Cardiac septum (tissue), 1 donor: Measurements from ENCODE around the gene DPEP1. TPM values are rescaled to one million over a fixed set of nuclear protein-coding genes. Genes with fewer than 3 reads are reported as not detected.
"Not testable (repeated sequence)": the region's sequence is repeated elsewhere in the genome, so short reads cannot be mapped to it uniquely, and the experiment has no call there.

Experiments
- DNase-seq: peaks from one replicate; pipeline ENCODE4 v3.0.0-alpha.2; 2020; ENCODE audit warnings: low spot score
- intact Hi-C: fragments of 100-400 bp; cut with DNase I; formaldehyde crosslinking; loops from one replicate; pipeline ENCODE4 v1.14.0; 2022
- long read RNA-seq: library from polyadenylated mRNA; unstranded; transcript quantifications from one replicate; pipeline ENCODE4 v2.0.0, GENCODE V29; 2021
- total RNA-seq: library from RNA; stranded (reverse); fragmentation: NEBNext Ultra II Directional; extraction: Animal tissue kit (Norgen Biotek cat#: 25700); gene quantifications from one replicate; pipeline ENCODE4 v1.2.1, GENCODE V29; 2021
- donor health status: DM: no; HTN: no; CAD: no.

DPEP1 gene
- total RNA-seq = not detected
- long read RNA-seq = 0 reads

GRCh38 chr16:89613231-89613953 lies at the start of gene DPEP1:
Gene DPEP1 (plus strand): TSS chr16:89613642. CDS start chr16:89630411, 16,769 bp downstream.
- intact Hi-C loops = no loop called here
- no peak for DNase-seq

GRCh38 chr16:89564476-89565255 lies 48.8 kb upstream of the DPEP1 start:
- intact Hi-C loops = no loop called here

GRCh38 chr16:89565256-89565505 lies 48.3 kb upstream of the DPEP1 start:
- no peak for DNase-seq
- intact Hi-C loops = no loop called here

More at GRCh38 chr16:89564476-89565255, 48.8 kb upstream of the DPEP1 start:
- no peak for DNase-seq

- no peak for DNase-seq
Observed at GRCh38 chr16:89565506-89566372, 47.7 kb upstream of the DPEP1 start.

GRCh38 chr16:89567656-89568594 lies 45.5 kb upstream of the DPEP1 start:
- intact Hi-C loops = no loop called here
- no peak for DNase-seq

More at GRCh38 chr16:89565506-89566372, 47.7 kb upstream of the DPEP1 start:
- intact Hi-C loops = no loop called here

- intact Hi-C loops = no loop called here
- no peak for DNase-seq
Observed at GRCh38 chr16:89569506-89570341, 43.7 kb upstream of the DPEP1 start.

- intact Hi-C loops = no loop called here
- no peak for DNase-seq
Observed at GRCh38 chr16:89570342-89570923, 43.0 kb upstream of the DPEP1 start.

GRCh38 chr16:89570983-89571598 lies 42.4 kb upstream of the DPEP1 start:
- DNase-seq, intact Hi-C loops: not testable (repeated sequence)

GRCh38 chr16:89571636-89572035 lies 41.8 kb upstream of the DPEP1 start:
- DNase-seq = no peak
- intact Hi-C loops = no loop called here

GRCh38 chr16:89572073-89572484 lies 41.4 kb upstream of the DPEP1 start:
- intact Hi-C loops = no loop called here

GRCh38 chr16:89572485-89573205 lies 40.8 kb upstream of the DPEP1 start:
- intact Hi-C loops = no loop called here

More at GRCh38 chr16:89572073-89572484, 41.4 kb upstream of the DPEP1 start:
- DNase-seq = no peak

GRCh38 chr16:89573826-89574680 lies 39.4 kb upstream of the DPEP1 start:
- intact Hi-C loops = no loop called here
- no peak for DNase-seq

More at GRCh38 chr16:89572485-89573205, 40.8 kb upstream of the DPEP1 start:
- no peak for DNase-seq

GRCh38 chr16:89574681-89575246 lies 38.7 kb upstream of the DPEP1 start:
- intact Hi-C loops = no loop called here
- no peak for DNase-seq

GRCh38 chr16:89575247-89576152 lies 37.9 kb upstream of the DPEP1 start, which contains the start of gene CPNE7:
Gene CPNE7 (plus strand): TSS chr16:89575758. CDS start chr16:89575898, 140 bp downstream.
- DNase-seq = no peak
- intact Hi-C loops = no loop called here
